ENCODE results near the gene TAGLN3. TPM values are rescaled to one million over a fixed set of nuclear protein-coding genes. Genes with fewer than 3 reads are reported as not detected.

The TAGLN3 gene
- total RNA-seq, 1 experiment from 2014 or later = 3.5 TPM

DNA sequence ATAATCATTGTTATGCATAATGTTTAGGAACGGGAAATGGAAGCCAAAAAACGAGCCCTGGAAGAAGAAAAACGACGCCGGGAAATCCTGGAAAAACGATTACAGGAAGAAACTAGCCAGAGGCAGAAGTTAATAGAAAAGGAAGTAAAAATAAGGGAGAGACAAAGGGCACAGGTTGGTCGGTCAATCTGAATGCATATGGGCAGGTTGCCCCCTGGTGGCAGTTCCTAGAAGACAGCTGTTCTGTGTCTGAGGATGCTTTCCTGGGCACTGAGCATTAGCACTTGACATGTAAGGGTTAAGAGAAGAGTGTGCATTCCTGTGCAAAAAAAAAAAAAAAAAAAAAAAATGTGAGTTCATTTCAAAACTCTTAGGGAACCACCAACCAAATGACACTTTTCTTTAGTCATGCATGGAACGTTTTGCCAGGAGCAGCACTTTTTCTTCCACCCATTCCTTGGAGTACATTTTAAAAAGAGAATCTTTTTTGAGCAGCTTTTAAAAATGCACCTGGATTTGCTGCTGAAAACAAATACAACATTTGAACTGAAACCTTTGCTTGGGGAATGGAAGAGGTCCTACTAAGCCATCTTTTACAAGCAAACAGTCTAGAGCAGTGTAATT lies 31.0 kb upstream of the TAGLN3 start:
- no peaks in the 10 kb centered on the region for H3K27me3 ChIP-seq (ENCODE audit: control insufficient read depth, insufficient read depth, low read length)
- H3K36me3 ChIP-seq (replicated peaks; ENCODE audit: control insufficient read depth, insufficient read depth, low read length) = no peaks in the 10 kb centered on the region
- no peak overlapping the region for H3K4me3 ChIP-seq (ENCODE audit: insufficient read depth, low read depth, low read length)
- DNase-seq = no peak

GRCh38 chr3:111968319-111969054 lies 30.2 kb upstream of the TAGLN3 start:
- no peaks in the 10 kb centered on the region for H3K27me3 ChIP-seq (ENCODE audit: control insufficient read depth, insufficient read depth, low read length)
- DNase-seq = no peak
- no peaks in the 10 kb centered on the region for H3K36me3 ChIP-seq (replicated peaks; ENCODE audit: control insufficient read depth, insufficient read depth, low read length)
- H3K4me3 ChIP-seq (ENCODE audit: insufficient read depth, low read depth, low read length) = no peak overlapping the region

DNA sequence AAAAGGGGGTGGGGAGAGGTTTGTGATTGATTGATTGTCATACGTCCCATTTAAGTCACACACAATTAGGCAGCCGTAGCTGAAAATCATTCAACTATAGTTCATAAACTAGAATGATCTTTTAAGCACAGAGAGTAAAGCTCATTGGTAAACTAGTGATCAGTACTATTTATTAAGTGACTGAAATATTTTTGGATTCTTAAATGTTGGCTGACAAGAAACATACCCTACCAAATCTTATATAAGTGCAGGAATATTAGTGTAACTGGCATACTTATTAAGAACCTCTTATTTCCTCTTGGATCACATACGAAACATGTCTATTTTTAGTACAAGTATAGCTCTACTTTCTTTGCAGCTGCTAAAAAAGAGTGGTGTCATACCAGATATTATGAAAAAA lies 28.3 kb upstream of the TAGLN3 start:
- H3K27me3 ChIP-seq (ENCODE audit: control insufficient read depth, insufficient read depth, low read length) = no peaks in the 10 kb centered on the region
- no peak for DNase-seq
- H3K36me3 ChIP-seq (replicated peaks; ENCODE audit: control insufficient read depth, insufficient read depth, low read length) = no peaks in the 10 kb centered on the region
- H3K4me3 ChIP-seq (ENCODE audit: insufficient read depth, low read depth, low read length) = no peak overlapping the region

GRCh38 chr3:111971533-111972130 lies 27.1 kb upstream of the TAGLN3 start:
- no peak for DNase-seq
- Histone ChIP-seq H3K36me3 (replicated peaks; ENCODE audit: control insufficient read depth, insufficient read depth, low read length) (no peaks in the 10 kb centered on the region), H3K4me3 (ENCODE audit: insufficient read depth, low read depth, low read length) (no peak overlapping the region), H3K27me3 (ENCODE audit: control insufficient read depth, insufficient read depth, low read length) (no peaks in the 10 kb centered on the region)

- DNase-seq = no peak
- no peak overlapping the region for H3K4me3 ChIP-seq (ENCODE audit: insufficient read depth, low read depth, low read length)
- H3K36me3 ChIP-seq (replicated peaks; ENCODE audit: control insufficient read depth, insufficient read depth, low read length) = no peaks in the 10 kb centered on the region
- no peaks in the 10 kb centered on the region for H3K27me3 ChIP-seq (ENCODE audit: control insufficient read depth, insufficient read depth, low read length)
Observed at GRCh38 chr3:111972891-111973290, 25.8 kb upstream of the TAGLN3 start.

- no peaks in the 10 kb centered on the region for H3K27me3 ChIP-seq (ENCODE audit: control insufficient read depth, insufficient read depth, low read length)
- H3K4me3 ChIP-seq (ENCODE audit: insufficient read depth, low read depth, low read length) = no peak overlapping the region
- DNase-seq = no peak
- H3K36me3 ChIP-seq (replicated peaks; ENCODE audit: control insufficient read depth, insufficient read depth, low read length) = no peaks in the 10 kb centered on the region
Observed at GRCh38 chr3:111975131-111975530, 23.6 kb upstream of the TAGLN3 start.

- no peak for DNase-seq
- no peaks in the 10 kb centered on the region for H3K27me3 ChIP-seq (ENCODE audit: control insufficient read depth, insufficient read depth, low read length)
- H3K36me3 ChIP-seq (replicated peaks; ENCODE audit: control insufficient read depth, insufficient read depth, low read length) = no peaks in the 10 kb centered on the region
- no peak overlapping the region for H3K4me3 ChIP-seq (ENCODE audit: insufficient read depth, low read depth, low read length)
Observed at GRCh38 chr3:111976254-111976653, 22.5 kb upstream of the TAGLN3 start.

DNA sequence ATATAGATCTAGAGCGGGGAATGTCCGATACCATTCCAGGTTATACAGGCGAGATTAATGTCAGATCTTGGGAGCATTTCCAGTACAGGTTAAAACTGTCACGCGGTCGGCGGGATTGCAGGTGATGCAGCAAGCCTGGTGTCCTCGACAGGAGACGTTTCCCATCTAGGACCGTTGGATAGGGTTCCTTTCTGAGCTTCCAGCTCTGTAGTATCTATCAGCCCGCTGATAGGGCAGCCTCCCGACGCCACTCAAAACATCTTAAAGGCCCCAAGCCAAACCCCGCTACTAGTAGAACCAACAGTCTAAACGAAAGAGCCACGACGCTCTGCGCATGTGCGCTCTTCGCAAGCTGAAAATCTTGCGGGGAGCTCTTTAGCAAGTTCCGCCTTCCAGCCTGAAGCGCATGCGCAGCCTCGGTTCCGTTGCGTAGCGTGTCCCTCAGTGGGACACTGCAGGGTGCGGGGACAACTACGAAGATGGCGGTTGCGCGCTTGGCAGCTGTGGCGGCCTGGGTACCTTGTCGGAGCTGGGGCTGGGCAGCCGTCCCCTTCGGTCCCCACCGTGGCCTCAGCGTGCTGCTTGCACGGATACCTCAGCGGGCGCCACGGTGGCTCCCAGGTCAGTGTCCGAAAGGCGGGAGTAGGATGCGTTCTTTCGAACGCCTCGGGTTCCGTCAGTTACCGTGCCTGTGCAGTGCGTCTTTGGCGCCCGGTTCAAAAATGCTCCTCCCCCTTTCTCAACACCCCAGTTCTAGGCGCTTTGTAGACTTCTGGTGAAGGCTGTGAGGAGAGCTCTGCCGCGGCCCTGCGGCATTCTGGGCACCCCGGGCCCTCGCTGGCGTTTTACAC lies 19.9 kb upstream of the TAGLN3 start, which contains the start of gene ABHD10:
ABHD10 (plus strand) TSS at position 444 of the 851 bp plus-strand sequence; CDS start at position 480, 36 bp downstream.
- peak; percentile 81 for DNase-seq
- H3K36me3 ChIP-seq (replicated peaks; ENCODE audit: control insufficient read depth, insufficient read depth, low read length) = no peaks in the 10 kb centered on the region
- H3K4me3 ChIP-seq (ENCODE audit: insufficient read depth, low read depth, low read length) = peak within 1 kb of the TSS; percentile 60
- H3K27me3 ChIP-seq (ENCODE audit: control insufficient read depth, insufficient read depth, low read length) = no peaks in the 10 kb centered on the region

GRCh38 chr3:111979434-111980038 lies 19.2 kb upstream of the TAGLN3 start:
- Histone ChIP-seq H3K27me3 (ENCODE audit: control insufficient read depth, insufficient read depth, low read length) (no peaks in the 10 kb centered on the region), H3K4me3 (ENCODE audit: insufficient read depth, low read depth, low read length) (peak overlapping the region; percentile 60), H3K36me3 (replicated peaks; ENCODE audit: control insufficient read depth, insufficient read depth, low read length) (no peaks in the 10 kb centered on the region)
- DNase-seq = no peak

- Histone ChIP-seq H3K36me3 (replicated peaks; ENCODE audit: control insufficient read depth, insufficient read depth, low read length) (no peaks in the 10 kb centered on the region), H3K27me3 (ENCODE audit: control insufficient read depth, insufficient read depth, low read length) (no peaks in the 10 kb centered on the region), H3K4me3 (ENCODE audit: insufficient read depth, low read depth, low read length) (no peak overlapping the region)
- DNase-seq = no peak
Observed at GRCh38 chr3:111980716-111981456, 17.8 kb upstream of the TAGLN3 start.

DNA sequence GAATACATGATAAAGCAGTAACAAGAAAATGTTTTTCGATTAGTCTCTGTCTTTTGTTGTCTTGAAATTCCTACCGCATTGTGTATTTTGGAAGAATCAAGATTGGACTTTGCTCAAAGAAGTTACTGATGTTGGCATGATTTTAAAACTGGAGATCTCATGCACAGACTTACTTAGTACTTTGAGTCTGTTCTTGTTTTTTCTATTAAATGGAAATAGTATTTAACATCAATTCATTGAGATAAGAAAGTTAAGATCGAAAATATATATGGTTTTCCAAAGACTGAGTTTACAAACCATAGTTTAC lies 17.3 kb upstream of the TAGLN3 start:
- H3K36me3 ChIP-seq (replicated peaks; ENCODE audit: control insufficient read depth, insufficient read depth, low read length) = no peaks in the 10 kb centered on the region
- H3K4me3 ChIP-seq (ENCODE audit: insufficient read depth, low read depth, low read length) = no peak overlapping the region
- no peaks in the 10 kb centered on the region for H3K27me3 ChIP-seq (ENCODE audit: control insufficient read depth, insufficient read depth, low read length)

GRCh38 chr3:111984636-111985298 lies 14.0 kb upstream of the TAGLN3 start:
- Histone ChIP-seq H3K4me3 (ENCODE audit: insufficient read depth, low read depth, low read length) (no peak overlapping the region), H3K27me3 (ENCODE audit: control insufficient read depth, insufficient read depth, low read length) (no peaks in the 10 kb centered on the region), H3K36me3 (replicated peaks; ENCODE audit: control insufficient read depth, insufficient read depth, low read length) (peaks cover 1% of the 10 kb centered on the region)
- no peak for DNase-seq

More for the DNA sequence above, 17.3 kb upstream of the TAGLN3 start:
- DNase-seq = no peak

DNA sequence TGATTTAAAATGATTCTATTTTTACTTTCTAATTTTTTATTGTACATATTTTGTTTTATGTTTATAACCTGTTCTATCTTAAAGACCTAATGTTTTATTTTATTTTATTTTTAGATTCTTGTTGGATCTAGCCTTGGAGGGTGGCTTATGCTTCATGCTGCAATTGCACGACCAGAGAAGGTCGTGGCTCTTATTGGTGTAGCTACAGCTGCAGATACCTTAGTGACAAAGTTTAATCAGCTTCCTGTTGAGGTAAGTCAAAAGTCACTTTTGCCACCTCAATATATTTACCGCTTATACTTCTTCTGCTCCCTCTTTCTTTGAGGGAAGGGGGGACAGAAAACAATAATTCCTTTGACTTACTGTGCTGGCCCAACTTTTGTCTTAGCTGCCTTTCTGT lies 11.9 kb upstream of the TAGLN3 start:
- H3K36me3 ChIP-seq (replicated peaks; ENCODE audit: control insufficient read depth, insufficient read depth, low read length) = peaks cover 5% of the 10 kb centered on the region
- H3K4me3 ChIP-seq (ENCODE audit: insufficient read depth, low read depth, low read length) = no peak overlapping the region
- DNase-seq = no peak
- no peaks in the 10 kb centered on the region for H3K27me3 ChIP-seq (ENCODE audit: control insufficient read depth, insufficient read depth, low read length)

Measured in H7 (cell line).